H9 (cell line): ENCODE measurements around the gene MSTO1. TPM values are rescaled to one million over a fixed set of nuclear protein-coding genes. Genes with fewer than 3 reads are reported as not detected.

Experiments
- total RNA-seq: library from RNA; stranded (reverse); gene quantifications from 2 replicates; pipeline ENCODE4 v1.2.1, GENCODE V29; 2021

The MSTO1 gene
- total RNA-seq, 1 experiment from 2014 or later = 96.2 TPM

Other genes starting within 250 kb of the MSTO1 start
- 30.3 and 32.8 TPM in 2 replicates for gene ASH1L, start 47.4 kb upstream of the MSTO1 start, total RNA-seq
- 57.5 and 62.0 TPM in 2 replicates for gene YY1AP1, start 78.6 kb downstream of the MSTO1 start, total RNA-seq
- 113 and 114 TPM in 2 replicates for gene DAP3, start 78.9 kb downstream of the MSTO1 start, total RNA-seq
- 50.2 and 53.4 TPM in 2 replicates for gene GON4L, start 247.0 kb downstream of the MSTO1 start, total RNA-seq
- 0.28 and 0.39 TPM in 2 replicates for gene SYT11, start 249.3 kb downstream of the MSTO1 start, total RNA-seq